Measurements from ENCODE around the gene PPP6C. TPM values are rescaled to one million over a fixed set of nuclear protein-coding genes. Genes with fewer than 3 reads are reported as not detected.
A peak's percentile ranks its signal among the peaks of the same experiment; 100 is the strongest.
"Not testable (repeated sequence)": the region's sequence is repeated elsewhere in the genome, so short reads cannot be mapped to it uniquely, and the experiment has no call there.

Gene PPP6C
- total RNA-seq = 10 to 100 TPM; 19.0 to 43.7 (median 21.2) TPM

DNA sequence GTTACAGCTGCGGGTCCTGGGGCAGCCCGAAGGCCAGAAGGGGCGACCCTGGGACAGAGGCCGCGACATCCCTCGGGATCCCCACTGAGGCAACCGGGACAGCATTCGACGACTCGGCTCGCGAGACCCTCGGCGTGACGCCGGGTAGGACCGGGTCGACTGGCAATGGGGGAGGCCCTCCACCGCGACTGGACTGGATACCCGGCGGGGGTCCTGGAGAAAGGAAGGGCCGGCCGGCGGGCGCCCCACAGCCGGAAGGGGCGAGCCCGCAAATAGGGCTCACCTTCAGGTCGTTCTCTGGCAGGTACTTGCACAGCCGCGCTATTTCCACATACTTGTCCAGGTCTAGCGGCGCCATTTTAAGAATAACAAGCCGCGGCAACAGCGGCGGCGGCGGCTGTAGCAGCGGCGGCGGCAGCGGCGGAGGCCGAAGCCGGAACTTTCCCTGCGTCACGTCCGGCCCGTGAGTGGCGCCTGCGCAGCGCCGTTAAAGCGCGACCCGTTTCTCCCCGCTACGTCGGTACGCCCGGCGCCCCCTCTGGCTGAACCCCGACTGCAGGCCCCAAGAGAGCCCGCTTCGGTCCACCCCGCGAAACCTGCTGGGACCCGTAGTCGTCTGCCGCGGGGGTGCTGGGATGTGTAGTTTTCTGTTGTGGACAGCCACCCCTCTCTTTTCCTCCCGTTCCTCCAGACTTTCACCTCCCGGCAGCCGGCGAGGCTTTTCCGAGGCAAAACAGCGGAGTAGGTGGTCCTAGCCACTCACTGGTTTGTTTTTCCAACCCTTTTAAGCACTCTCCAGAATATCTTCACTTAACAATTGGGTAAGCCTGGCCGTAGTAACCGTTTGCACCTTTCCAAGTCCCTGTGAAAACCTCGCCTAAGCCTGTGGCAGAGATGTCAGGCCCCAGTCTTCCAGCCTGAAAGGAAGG, at the start of gene PPP6C:
Gene PPP6C, minus strand, starts transcription at position 443 of the 929 bp plus-strand sequence. Its CDS starts 85 bp downstream, at position 358.
- H3K27ac ChIP-seq = peak within 1 kb of the TSS; percentile 91 to 92
- intact Hi-C loops (cut with DNase I; ENCODE audit: low total_unique reads) = no loop called here
- TF ChIP-seq, protein P1, sequence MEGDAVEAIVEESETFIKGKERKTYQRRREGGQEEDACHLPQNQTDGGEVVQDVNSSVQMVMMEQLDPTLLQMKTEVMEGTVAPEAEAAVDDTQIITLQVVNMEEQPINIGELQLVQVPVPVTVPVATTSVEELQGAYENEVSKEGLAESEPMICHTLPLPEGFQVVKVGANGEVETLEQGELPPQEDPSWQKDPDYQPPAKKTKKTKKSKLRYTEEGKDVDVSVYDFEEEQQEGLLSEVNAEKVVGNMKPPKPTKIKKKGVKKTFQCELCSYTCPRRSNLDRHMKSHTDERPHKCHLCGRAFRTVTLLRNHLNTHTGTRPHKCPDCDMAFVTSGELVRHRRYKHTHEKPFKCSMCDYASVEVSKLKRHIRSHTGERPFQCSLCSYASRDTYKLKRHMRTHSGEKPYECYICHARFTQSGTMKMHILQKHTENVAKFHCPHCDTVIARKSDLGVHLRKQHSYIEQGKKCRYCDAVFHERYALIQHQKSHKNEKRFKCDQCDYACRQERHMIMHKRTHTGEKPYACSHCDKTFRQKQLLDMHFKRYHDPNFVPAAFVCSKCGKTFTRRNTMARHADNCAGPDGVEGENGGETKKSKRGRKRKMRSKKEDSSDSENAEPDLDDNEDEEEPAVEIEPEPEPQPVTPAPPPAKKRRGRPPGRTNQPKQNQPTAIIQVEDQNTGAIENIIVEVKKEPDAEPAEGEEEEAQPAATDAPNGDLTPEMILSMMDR (IDR thresholded peaks at IDR 0.05) = peak; percentile 57 to 77 (median 72)
- peak; percentile 54 to 87 for TF ChIP-seq POLR2A (IDR thresholded peaks at IDR 0.05)
- H3K4me3 ChIP-seq = peak within 1 kb of the TSS; percentile 74 to 93
- no peaks in the 10 kb centered on the region for H3K9me3 ChIP-seq
- peaks cover 9 to 13% of the 10 kb centered on the region in 2 donors for H3K4me1 ChIP-seq
- peak; percentile 95 to 97 for DNase-seq
- no peaks in the 10 kb centered on the region for H3K27me3 ChIP-seq
- H3K36me3 ChIP-seq = no peaks in the 10 kb centered on the region

DNA sequence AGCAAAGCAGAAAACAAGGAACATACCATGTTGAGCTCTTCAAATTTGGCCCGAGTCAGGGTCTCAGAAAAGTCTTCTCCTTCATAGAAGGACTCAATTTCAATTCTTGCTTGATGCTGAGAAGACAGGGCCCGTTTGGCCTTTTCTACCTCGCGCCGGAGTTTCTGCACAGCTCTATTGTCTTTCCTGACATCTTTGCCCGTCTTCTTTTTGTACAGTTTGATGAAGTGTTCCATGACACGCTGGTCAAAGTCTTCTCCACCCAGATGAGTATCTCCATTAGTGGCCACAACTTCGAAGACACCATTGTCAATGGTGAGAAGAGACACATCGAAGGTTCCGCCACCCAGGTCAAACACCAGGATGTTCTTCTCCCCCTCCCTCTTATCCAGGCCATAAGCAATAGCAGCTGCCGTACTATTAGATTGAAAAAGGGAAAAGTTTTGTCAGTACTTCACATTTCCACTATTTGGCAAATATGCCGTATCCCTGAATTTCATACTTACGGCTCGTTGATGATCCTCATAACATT, 49.4 kb upstream of the PPP6C start:
- peak overlapping the region in 1 of 2 donors; percentile 84 for H3K4me3 ChIP-seq
- H3K36me3 ChIP-seq = no peaks in the 10 kb centered on the region
- H3K27ac ChIP-seq = no peak overlapping the region
- TF ChIP-seq POLR2A (IDR thresholded peaks at IDR 0.05) = no peak
- TF ChIP-seq, protein P1 (IDR thresholded peaks at IDR 0.05) = no peak
- no peaks in the 10 kb centered on the region for H3K9me3 ChIP-seq
- intact Hi-C loops (cut with DNase I; ENCODE audit: low total_unique reads) = no loop called here
- H3K4me1 ChIP-seq = peaks cover 0 to 6% of the 10 kb centered on the region in 2 donors
- DNase-seq = no peak
- no peaks in the 10 kb centered on the region for H3K27me3 ChIP-seq

DNA sequence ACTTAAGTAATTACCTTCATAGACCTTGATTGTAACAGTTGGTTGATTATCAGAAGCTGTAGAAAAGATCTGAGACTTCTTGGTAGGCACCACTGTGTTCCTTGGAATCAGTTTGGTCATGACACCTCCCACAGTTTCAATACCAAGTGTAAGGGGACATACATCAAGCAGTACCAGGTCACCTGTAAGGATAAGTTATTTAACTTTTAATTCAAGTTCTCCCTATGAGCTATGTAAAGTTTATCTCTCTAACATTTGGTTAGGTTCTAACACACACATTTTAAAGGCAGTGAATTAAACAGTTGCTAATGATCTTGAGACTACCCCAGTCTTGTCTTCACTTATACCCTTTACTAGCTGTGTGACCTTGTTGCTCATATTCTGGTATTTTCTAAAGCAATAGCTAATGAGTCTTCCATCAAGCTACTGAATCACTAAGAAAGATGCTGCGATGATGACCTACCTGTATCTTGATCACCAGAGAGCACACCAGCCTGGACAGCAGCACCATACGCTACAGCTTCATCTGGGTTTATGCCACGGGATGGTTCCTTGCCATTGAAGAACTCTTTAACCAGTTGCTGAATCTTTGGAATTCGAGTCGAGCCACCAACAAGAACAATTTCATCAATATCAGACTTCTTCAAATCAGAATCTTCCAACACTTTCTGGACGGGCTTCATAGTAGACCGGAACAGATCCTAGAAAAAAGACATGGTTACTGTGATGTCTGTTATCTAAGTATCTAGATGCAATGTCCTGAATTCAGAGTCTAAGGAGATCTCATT, 48.7 kb upstream of the PPP6C start:
- H3K36me3 ChIP-seq = no peaks in the 10 kb centered on the region
- TF ChIP-seq, protein P1 (IDR thresholded peaks at IDR 0.05) = no peak
- TF ChIP-seq POLR2A (IDR thresholded peaks at IDR 0.05) = no peak
- intact Hi-C loops (cut with DNase I; ENCODE audit: low total_unique reads) = no loop called here
- H3K4me3 ChIP-seq = no peak overlapping the region
- H3K27ac ChIP-seq = no peak overlapping the region
- no peaks in the 10 kb centered on the region for H3K9me3 ChIP-seq
- no peak for DNase-seq
- no peaks in the 10 kb centered on the region for H3K27me3 ChIP-seq
- peaks cover 0 to 6% of the 10 kb centered on the region in 2 donors for H3K4me1 ChIP-seq

DNA sequence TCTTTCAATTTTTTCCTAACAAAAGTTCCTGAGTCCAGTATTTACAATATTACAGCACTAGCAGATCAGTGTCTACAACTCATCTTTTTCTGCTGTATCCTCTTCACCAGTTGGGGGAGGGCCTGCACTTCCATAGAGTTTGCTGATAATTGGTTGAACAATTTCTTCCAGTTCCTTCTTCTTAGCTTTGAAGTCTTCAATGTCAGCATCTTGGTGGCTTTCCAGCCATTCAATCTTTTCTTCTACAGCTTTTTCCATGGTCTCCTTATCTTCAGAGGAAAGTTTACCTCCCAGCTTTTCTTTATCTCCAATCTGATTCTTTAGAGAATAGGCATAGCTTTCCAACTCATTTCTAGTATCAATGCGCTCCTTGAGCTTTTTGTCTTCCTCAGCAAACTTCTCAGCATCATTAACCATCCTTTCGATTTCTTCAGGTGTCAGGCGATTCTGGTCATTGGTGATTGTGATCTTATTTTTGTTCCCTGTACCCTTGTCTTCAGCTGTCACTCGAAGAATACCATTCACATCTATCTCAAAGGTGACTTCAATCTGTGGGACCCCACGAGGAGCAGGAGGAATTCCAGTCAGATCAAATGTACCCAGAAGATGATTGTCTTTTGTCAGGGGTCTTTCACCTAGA, 47.0 kb upstream of the PPP6C start:
- intact Hi-C loops (cut with DNase I; ENCODE audit: low total_unique reads); H3K27ac ChIP-seq; DNase-seq; H3K9me3 ChIP-seq; H3K4me3 ChIP-seq; H3K4me1 ChIP-seq; H3K27me3 ChIP-seq; H3K36me3 ChIP-seq: not testable (repeated sequence)

DNA sequence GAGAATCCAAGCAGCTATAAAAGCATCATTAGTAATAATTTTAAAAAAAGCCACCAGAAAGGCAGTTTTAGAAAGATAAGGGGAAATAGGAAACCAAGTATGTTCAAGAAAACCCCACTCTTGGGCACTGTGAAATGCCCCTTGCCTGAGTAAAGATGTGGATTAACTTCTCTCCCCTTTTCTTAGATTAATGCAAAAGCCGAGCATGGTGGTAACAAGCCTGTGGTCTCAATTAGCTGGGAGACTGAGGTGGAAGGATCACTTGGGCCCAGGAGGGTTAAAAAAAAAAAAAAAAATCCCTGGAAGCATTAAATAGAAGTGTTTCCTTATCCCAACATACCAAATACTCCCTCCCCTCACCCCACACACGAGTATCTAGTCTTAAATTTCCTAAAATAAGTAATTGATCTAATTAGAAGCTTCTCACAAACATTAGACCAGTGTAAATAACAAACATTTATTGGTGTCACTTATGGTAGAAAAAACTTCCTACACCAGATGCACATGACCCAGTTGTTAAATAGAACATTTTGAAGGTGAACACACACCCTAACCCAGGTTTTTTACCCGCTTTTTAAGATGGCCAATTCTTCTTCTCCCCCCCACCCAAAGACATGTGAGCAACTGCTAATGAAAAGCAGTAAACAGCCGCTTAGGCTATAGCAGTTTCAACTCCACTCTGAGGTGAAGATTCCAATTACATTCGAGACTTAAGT, 46.4 kb upstream of the PPP6C start:
- H3K4me1 ChIP-seq = peaks cover 0 to 6% of the 10 kb centered on the region in 2 donors
- H3K36me3 ChIP-seq = no peaks in the 10 kb centered on the region
- TF ChIP-seq POLR2A (IDR thresholded peaks at IDR 0.05) = no peak
- TF ChIP-seq, protein P1 (IDR thresholded peaks at IDR 0.05) = no peak
- no peak overlapping the region for H3K4me3 ChIP-seq
- intact Hi-C loops (cut with DNase I; ENCODE audit: low total_unique reads) = no loop called here
- H3K27ac ChIP-seq = no peak overlapping the region
- no peak for DNase-seq
- H3K9me3 ChIP-seq = no peaks in the 10 kb centered on the region
- no peaks in the 10 kb centered on the region for H3K27me3 ChIP-seq

DNA sequence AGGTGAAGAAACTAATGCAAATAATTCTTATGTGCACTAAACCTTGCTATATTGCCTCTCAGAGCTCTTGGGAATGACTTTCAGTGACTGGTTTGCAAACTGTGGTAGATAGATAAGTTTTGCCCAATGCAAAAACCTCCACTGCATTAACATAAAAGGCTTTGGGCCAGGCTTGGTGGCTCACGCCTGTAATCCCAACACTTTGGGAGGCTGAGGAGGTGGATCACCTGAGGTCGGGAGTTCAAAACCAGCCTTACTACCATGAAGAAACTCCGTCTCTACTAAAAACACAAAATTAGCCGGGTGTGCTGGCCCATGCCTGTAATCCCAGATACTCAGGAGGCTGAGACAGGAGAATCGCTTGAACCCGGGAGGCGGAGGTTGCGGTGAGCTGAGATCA, 44.5 kb upstream of the PPP6C start:
- H3K27me3 ChIP-seq; H3K4me3 ChIP-seq; H3K27ac ChIP-seq; intact Hi-C loops (cut with DNase I; ENCODE audit: low total_unique reads); DNase-seq; H3K4me1 ChIP-seq; H3K9me3 ChIP-seq; H3K36me3 ChIP-seq: not testable (repeated sequence)
